GM12878 (cell line): Measurements from ENCODE around the gene PAK5. TPM values are rescaled to one million over a fixed set of nuclear protein-coding genes. Genes with fewer than 3 reads are reported as not detected.

ENCODE experiments used
- ATAC-seq: fragments of 200-7000 bp; cut with Tn5 transposase; 3 replicates; pipeline ENCODE4 v1.9.1; 2020; ENCODE audit warnings: mild to moderate bottlenecking, moderate library complexity
- BruUV-seq: library from RNA; stranded (reverse); fragments of 400-500 nt; replicated peaks from 2 replicates; lab custom pipeline; 2021; lab: Mats Ljungman, UMichigan
- CTCF ChIA-PET: fragments of 300-600 bp; sonication (Branson Sonifier 250); formaldehyde crosslinking; extraction: SDS; loops from one replicate; lab custom pipeline; 2021; ENCODE audit warnings: inconsistent platforms; lab: Yijun Ruan, JAX
- POLR2A ChIA-PET: fragments of 350-600 bp; formaldehyde crosslinking; extraction: SDS; loops from one replicate; lab custom pipeline; 2021; ENCODE audit warnings: inconsistent platforms; lab: Charles Lee
- RAD21 ChIA-PET: fragments of 300-600 bp; sonication (Branson Sonifier 250); formaldehyde crosslinking; loops from one replicate; lab custom pipeline; 2023; ENCODE audit warnings: antibody characterized with exemption; ENCODE audit not compliant: unreplicated experiment; lab: Charles Lee
- SMC1A ChIA-PET: fragments of 300-600 bp; sonication (Branson Sonifier 250); formaldehyde crosslinking; loops from one replicate; lab custom pipeline; 2023; ENCODE audit not compliant: unreplicated experiment, uncharacterized antibody; lab: Charles Lee
- DNase-seq: peaks from one replicate; pipeline ENCODE4 v3.0.0-alpha.2; 2011; ENCODE audit warnings: low read depth, low spot score
- FAIRE-seq: peaks from 3 replicates; lab custom pipeline; 2011; peaks lifted over from hg19 to GRCh38; lab: Jason Lieb, UNC
- H2AFZ ChIP-seq: 2 replicates; pipeline ENCODE4 v1.6.0; 2011; ENCODE audit warnings: low read depth, low read length, control low read depth; ENCODE audit not compliant: control insufficient read depth
- H3K27ac ChIP-seq: 2 replicates; pipeline ENCODE4 v1.5.1; 2011; ENCODE audit warnings: control low read depth; ENCODE audit not compliant: control insufficient read depth, insufficient read depth
- H3K27me3 ChIP-seq, 2 experiments: replicated peaks in 1 of 2; 2 replicates each; pipeline versions ENCODE4 v1.6.0 to v1.6.1; 2011; ENCODE audit warnings: low read length in 1 of 2; ENCODE audit not compliant: control insufficient read depth in 2 of 2, insufficient read depth in 2 of 2
- H3K36me3 ChIP-seq, 2 experiments: 2 replicates each; pipeline ENCODE4 v1.5.1; 2011; ENCODE audit warnings: low read length in 1 of 2; ENCODE audit not compliant: control insufficient read depth in 2 of 2, insufficient read depth in 2 of 2
- H3K4me1 ChIP-seq: 2 replicates; pipeline ENCODE4 v1.6.1; 2011; ENCODE audit warnings: mild to moderate bottlenecking, low read length, moderate library complexity, mixed read lengths; ENCODE audit not compliant: control insufficient read depth, insufficient read depth
- H3K4me2 ChIP-seq: 2 replicates; pipeline ENCODE4 v1.6.0; 2011; ENCODE audit warnings: control low read depth; ENCODE audit not compliant: control insufficient read depth, insufficient read depth
- H3K4me3 ChIP-seq: fragments of 200-600 bp; sonication (generic); 2 replicates; pipeline ENCODE4 v1.5.1; 2016
- H3K79me2 ChIP-seq: 2 replicates; pipeline ENCODE4 v1.6.0; 2011; ENCODE audit warnings: low read length; ENCODE audit not compliant: control insufficient read depth, insufficient read depth
- H3K9ac ChIP-seq: 2 replicates; pipeline ENCODE4 v1.8.0; 2011; ENCODE audit warnings: low read length, control low read depth, mixed read lengths; ENCODE audit not compliant: control insufficient read depth, insufficient read depth
- H3K9me3 ChIP-seq: replicated peaks from 3 replicates; pipeline ENCODE4 v1.5.1; 2011; ENCODE audit warnings: mild to moderate bottlenecking, low read length; ENCODE audit not compliant: control insufficient read depth, insufficient read depth
- H4K20me1 ChIP-seq: 2 replicates; pipeline ENCODE4 v1.6.0; 2011; ENCODE audit not compliant: control insufficient read depth, insufficient read depth
- BACH1 ChIP-seq: fragments of 450-650 bp; IDR thresholded peaks from 2 replicates; pipeline ENCODE4 v1.6.1; 2017; ENCODE audit warnings: mild to moderate bottlenecking, borderline replicate concordance
- BMI1 ChIP-seq: fragments of 450-650 bp; IDR thresholded peaks from 2 replicates; pipeline ENCODE4 v1.6.1; 2016; ENCODE audit warnings: mild to moderate bottlenecking, moderate library complexity, borderline replicate concordance
- CBFB ChIP-seq: IDR thresholded peaks from 2 replicates; pipeline ENCODE4 v1.6.1; 2016; ENCODE audit warnings: antibody characterized with exemption, low read depth
- CHD1 ChIP-seq: IDR thresholded peaks from 2 replicates; pipeline ENCODE4 v1.6.1; 2012; ENCODE audit warnings: low read depth, low read length, improper control_type of control experiment
- HCFC1 ChIP-seq: fragments of 150-350 bp; IDR thresholded peaks from 2 replicates; pipeline ENCODE4 v1.6.1; 2014; ENCODE audit warnings: low read length
- MEF2B ChIP-seq: fragments of 450-650 bp; IDR thresholded peaks from 2 replicates; pipeline ENCODE4 v1.6.1; 2018; ENCODE audit warnings: mild to moderate bottlenecking, moderate library complexity; ENCODE audit not compliant: partially characterized antibody, poor library complexity, severe bottlenecking
- MLLT1 ChIP-seq: fragments of 450-650 bp; IDR thresholded peaks from 2 replicates; pipeline ENCODE4 v1.6.1; 2016; ENCODE audit warnings: mild to moderate bottlenecking
- NKRF ChIP-seq: fragments of 450-650 bp; conservative IDR thresholded peaks from 2 replicates; pipeline ENCODE4 v1.6.1; 2017; ENCODE audit warnings: mild to moderate bottlenecking, moderate library complexity
- RAD21 ChIP-seq: IDR thresholded peaks from 2 replicates; pipeline ENCODE4 v1.6.1; 2011; ENCODE audit warnings: mild to moderate bottlenecking, low read depth, low read length, moderate library complexity; ENCODE audit not compliant: insufficient read depth
- REST ChIP-seq: IDR thresholded peaks from 2 replicates; pipeline ENCODE4 v1.6.1; 2012; ENCODE audit warnings: mild to moderate bottlenecking, low read depth, low read length
- SIX5 ChIP-seq: IDR thresholded peaks from 2 replicates; pipeline ENCODE4 v1.6.1; 2011; ENCODE audit warnings: mild to moderate bottlenecking, low read depth, low read length, moderate library complexity; ENCODE audit not compliant: severe bottlenecking
- TCF7 ChIP-seq: IDR thresholded peaks from 2 replicates; pipeline ENCODE4 v1.6.1; 2014; ENCODE audit warnings: antibody characterized with exemption, borderline replicate concordance
- YY1 ChIP-seq: IDR thresholded peaks from 2 replicates; pipeline ENCODE4 v1.6.1; 2011; ENCODE audit warnings: low read depth, mild to moderate bottlenecking, low read length
- ZBTB4 ChIP-seq: fragments of 450-650 bp; formaldehyde crosslinking; IDR thresholded peaks from 2 replicates; pipeline ENCODE4 v1.4.0; 2022; ENCODE audit warnings: mild to moderate bottlenecking, moderate library complexity
- WGBS: methylation state at CpG from one replicate; pipeline ENCODE4 v1.1.6; 2016; ENCODE audit warnings: low lambda C conversion rate; ENCODE audit not compliant: insufficient replicate concordance, insufficient coverage; ENCODE audit errors: missing lambda C conversion rate; 5-methylcytosine and 5-hydroxymethylcytosine counted together
- in situ Hi-C: fragments of 300-500 bp; cut with MboI; formaldehyde crosslinking; loops from 9 replicates; pipeline ENCODE4 v1.14.3; 2018; ENCODE audit warnings: mixed read lengths
- intact Hi-C: fragments of 100-400 bp; cut with micrococcal nuclease; formaldehyde crosslinking; loops from one replicate; pipeline ENCODE4 v1.14.2; 2022; ENCODE audit not compliant: unreplicated experiment
- polyA plus RNA-seq, 11 experiments: library from polyadenylated mRNA; depleted of rRNA in 4 of 11; unstranded in 6 of 11; stranded (reverse) in 5 of 11; fragments of >200 nt; fragmentation: Nextera tagmentation in 4 of 11; fragmentation: Illumina TruSeq in 1 of 11; extraction: Ambion mirVana in 4 of 11; extraction: Trizol in 1 of 11; gene quantifications; 1 replicate in 1 of 11; 2 replicates in 10 of 11; pipeline versions ENCODE4 v1.2.1 to v1.2.3, GENCODE V29; 2011 to 2016; ENCODE audit warnings: inconsistent platforms in 2 of 11, missing spikeins in 2 of 11, low read depth in 1 of 11
- total RNA-seq, 4 experiments: library from RNA; depleted of rRNA in 3 of 4; stranded (reverse); fragments of >200 nt in 3 of 4; fragmentation: Illumina TruSeq in 1 of 4; extraction: Trizol in 1 of 4; gene quantifications; 2 replicates each; pipeline versions ENCODE4 v1.2.1 to v1.2.3, GENCODE V29; 2013 to 2021

PAK5 gene
- total and polyA plus RNA-seq, 10 of the 15 experiments (the other 5 are each of a cell fraction or from before 2014, with no cell fraction given): not detected

GRCh38 chr20:9835302-9835701 is 3.6 kb downstream of the PAK5 start (continued):
- TF ChIP-seq BMI1 (no peak), NKRF (no peak), TCF7 (no peak), BACH1 (no peak)
- TF ChIP-seq, all 136 proteins: peak for 0

- DNase-seq (no peak), FAIRE-seq (no peak), ATAC-seq (no peak)
- Histone ChIP-seq H3K27me3 (no peaks in the 10 kb centered on the region), H4K20me1 (no peaks in the 10 kb centered on the region), H3K79me2 (no peaks in the 10 kb centered on the region), H3K4me1 (no peaks in the 10 kb centered on the region), H3K9ac (no peak overlapping the region), H3K27ac (no peak overlapping the region), H3K36me3 (no peaks in the 10 kb centered on the region), H3K9me3 (no peaks in the 10 kb centered on the region), H3K4me2 (no peak overlapping the region), H3K4me3 (no peak overlapping the region), H2AFZ (no peak overlapping the region)
- ChIA-PET SMC1A (no interaction called here), CTCF (no interaction called here), RAD21 (no interaction called here), POLR2A (no interaction called here)
- intact Hi-C loops: no loop called here
- in situ Hi-C loops: no loop called here
- WGBS: 61% methylated on average over 5 of the region's 5 CpGs
- no TSS peak for BruUV-seq
- TF ChIP-seq CHD1: no peak
- TF ChIP-seq ZBTB4 (CRISPR knock-in tag): no peak
- TF ChIP-seq SIX5: no peak
- no peak for TF ChIP-seq YY1
- no peak for TF ChIP-seq REST
- no peak for TF ChIP-seq MEF2B
- TF ChIP-seq MLLT1: no peak
- no peak for TF ChIP-seq HCFC1
- TF ChIP-seq RAD21: no peak
- TF ChIP-seq CBFB: no peak
These were observed 7.8 kb downstream of the PAK5 start for GRCh38 chr20:9831032-9831431.
